ENCODE measurements around the gene RFX7.

RFX7 gene

DNA sequence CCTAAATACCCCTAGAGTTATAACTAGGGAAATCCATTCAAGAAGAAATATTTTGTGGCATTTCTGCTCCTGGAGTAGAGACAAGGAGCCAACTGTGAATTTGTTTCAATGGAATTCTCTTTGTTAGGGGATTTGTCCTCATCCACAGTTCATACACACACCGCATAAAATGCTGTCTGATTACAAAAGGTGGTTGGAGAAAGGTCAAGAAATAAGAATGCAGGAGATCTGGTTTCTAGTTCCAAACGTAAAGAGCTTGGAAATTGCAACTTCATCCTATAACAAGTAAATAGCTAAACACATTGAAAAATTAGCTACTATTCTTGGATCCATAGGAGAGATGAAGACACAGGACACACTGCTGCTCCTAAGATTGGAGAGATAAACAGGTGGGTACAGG lies 184.0 kb downstream of the RFX7 start:
- no peak overlapping the region for H3K4me3 ChIP-seq (ENCODE audit: low read depth, low read length)

DNA sequence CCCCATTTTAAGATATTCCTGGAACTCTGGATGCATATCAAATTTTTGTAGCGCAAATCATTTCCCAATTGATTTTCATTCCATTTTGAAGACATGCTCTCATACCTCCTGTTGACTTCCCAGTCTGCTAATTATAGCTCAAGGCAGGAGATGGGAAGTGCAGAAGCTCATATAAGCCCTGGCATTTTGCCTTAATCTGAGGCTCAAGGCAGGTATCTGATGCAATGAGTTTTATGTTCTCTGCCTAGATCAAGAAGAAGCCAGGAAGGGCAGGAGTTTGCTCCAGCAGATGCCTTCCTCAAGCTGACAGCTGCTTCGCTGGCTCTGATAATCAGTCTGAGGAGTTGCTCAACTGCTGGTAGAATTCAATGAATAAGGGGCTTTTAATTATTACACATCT lies 184.7 kb downstream of the RFX7 start:
- H3K4me3 ChIP-seq (ENCODE audit: low read depth, low read length) = no peak overlapping the region
- DNase-seq (ENCODE audit: low read depth) = peak; percentile 25

More for the DNA sequence above, 184.0 kb downstream of the RFX7 start:
- no peak for DNase-seq (ENCODE audit: low read depth)

DNA sequence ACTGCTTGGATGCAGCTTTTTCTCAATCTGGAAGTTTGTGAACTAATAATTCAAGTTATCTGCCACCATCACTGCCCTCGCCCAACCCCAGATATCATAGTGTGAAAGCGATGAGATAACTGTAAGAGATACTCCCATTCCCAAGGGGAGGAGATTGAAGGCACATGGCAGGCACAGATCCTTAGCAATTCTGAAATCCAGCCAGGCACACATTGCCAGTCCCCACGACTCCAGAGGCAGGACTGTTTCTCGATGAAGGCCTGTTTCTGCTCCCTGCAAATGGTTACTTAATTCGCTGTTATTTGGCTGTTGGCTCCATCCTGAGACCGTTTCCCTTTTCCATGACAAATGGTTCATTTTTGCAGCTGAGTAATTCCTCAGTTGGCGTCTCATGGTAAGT lies 187.1 kb downstream of the RFX7 start:
- no peak for DNase-seq (ENCODE audit: low read depth)
- H3K4me3 ChIP-seq (ENCODE audit: low read depth, low read length) = no peak overlapping the region

- no peak for DNase-seq (ENCODE audit: low read depth)
- H3K4me3 ChIP-seq (ENCODE audit: low read depth, low read length) = no peak overlapping the region
These were observed 190.7 kb downstream of the RFX7 start for GRCh38 chr15:56053046-56053400.

DNA sequence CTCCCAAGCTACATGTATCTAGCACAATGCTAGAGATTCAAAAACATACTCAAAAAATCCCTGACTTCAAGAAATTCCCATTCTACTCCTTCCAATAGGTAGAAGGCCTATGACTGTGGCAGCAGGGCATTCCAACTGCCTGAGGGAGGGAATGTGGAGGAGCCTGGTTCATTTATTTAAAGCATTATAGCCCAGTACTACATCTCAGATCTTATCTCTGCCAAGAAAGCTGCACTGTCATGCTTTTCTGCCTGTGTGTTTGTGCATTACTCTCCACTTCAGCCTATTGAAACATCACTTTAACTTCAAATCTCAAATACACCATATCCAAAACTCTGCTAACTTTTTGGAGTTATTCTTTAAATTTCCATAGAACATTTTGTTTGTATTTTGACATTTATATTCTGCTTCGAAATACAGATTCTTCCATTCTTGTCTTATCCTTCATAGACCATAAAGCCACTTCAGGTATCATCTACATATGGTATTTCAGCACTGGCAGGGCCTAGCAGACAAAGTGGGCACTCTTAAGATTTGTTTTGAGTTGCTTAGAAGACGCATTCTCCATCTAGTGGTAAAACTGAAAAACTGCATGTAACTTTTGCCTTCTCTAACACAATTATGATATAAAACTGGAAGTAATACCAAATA lies 191.2 kb downstream of the RFX7 start:
- peak; percentile 20 for DNase-seq (ENCODE audit: low read depth)
- H3K4me3 ChIP-seq (ENCODE audit: low read depth, low read length) = no peak overlapping the region

GRCh38 chr15:56051676-56052075 lies 192.0 kb downstream of the RFX7 start:
- no peak overlapping the region for H3K4me3 ChIP-seq (ENCODE audit: low read depth, low read length)
- no peak for DNase-seq (ENCODE audit: low read depth)

DNA sequence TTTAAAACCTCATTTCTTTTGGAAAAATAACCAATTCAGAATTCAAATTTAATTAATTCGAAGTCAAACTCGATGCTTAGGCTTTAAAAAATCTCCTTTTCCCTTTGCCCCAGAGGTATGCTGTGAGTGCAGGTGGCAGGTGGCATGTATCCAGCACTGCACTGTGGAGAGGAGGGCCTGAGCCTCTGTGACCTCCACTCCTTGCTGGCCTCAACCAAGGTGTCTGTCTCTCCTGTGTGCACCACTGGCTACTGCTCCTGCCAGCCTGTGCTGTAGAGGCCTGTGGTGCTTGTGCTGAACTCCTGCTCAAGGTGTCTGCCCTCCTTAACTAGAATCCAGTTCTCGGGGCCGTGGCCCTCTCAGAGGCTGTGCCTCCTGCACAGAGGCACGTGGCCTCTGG lies 194.1 kb downstream of the RFX7 start:
- DNase-seq (ENCODE audit: low read depth) = no peak
- H3K4me3 ChIP-seq (ENCODE audit: low read depth, low read length) = no peak overlapping the region

DNA sequence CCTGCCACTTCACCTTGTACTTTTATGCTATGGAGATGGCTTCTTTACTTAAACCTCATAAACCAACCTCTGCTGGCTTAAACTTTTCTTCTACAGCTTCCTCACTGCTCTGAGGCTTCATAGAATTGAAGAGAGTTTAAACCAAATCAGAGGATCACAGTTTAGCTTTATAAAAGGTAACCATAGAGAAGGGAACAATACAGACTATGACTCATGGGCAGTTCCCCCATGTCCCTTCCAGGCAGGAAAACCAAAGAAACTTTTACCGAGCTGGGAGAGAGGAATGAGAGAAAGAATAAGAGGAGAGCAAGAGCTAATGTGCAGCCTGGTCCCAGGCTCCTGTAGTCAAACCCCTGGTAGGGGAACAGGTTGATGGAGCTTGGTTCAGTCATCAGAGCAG lies 196.3 kb downstream of the RFX7 start:
- DNase-seq (ENCODE audit: low read depth) = no peak
- no peak overlapping the region for H3K4me3 ChIP-seq (ENCODE audit: low read depth, low read length)

DNA sequence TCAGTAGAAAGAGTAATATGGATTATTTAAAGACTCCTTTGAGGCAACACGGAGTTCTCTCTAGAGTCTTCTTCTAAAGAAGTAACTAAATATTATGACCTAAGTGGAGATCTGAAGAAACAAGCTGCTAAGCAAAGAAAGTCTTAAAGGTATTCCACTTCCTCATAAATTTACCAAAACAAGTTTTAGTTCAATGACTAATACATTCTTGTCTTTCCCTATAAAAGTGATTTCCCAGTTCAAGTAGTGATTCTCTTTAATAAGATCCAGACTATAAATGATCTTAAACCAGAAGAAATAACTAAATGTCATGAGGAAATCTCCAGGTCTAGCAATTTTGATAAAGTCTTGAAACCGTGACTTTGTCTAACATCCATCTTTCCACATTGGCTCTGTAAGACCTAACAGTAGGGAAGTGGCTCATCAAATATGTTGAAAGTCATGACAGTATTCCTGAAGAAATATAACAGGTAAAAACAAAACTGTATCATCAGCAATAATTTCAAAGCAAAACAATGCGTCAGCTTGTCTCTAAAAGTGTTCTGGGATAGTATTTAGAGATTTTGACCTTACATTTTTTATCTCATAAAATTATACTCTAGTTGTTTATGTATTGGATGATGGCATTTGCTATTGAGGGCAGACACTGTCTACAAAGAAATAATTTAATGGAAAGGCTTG lies 198.5 kb downstream of the RFX7 start:
- DNase-seq (ENCODE audit: low read depth) = no peak
- no peak overlapping the region for H3K4me3 ChIP-seq (ENCODE audit: low read depth, low read length)

DNA sequence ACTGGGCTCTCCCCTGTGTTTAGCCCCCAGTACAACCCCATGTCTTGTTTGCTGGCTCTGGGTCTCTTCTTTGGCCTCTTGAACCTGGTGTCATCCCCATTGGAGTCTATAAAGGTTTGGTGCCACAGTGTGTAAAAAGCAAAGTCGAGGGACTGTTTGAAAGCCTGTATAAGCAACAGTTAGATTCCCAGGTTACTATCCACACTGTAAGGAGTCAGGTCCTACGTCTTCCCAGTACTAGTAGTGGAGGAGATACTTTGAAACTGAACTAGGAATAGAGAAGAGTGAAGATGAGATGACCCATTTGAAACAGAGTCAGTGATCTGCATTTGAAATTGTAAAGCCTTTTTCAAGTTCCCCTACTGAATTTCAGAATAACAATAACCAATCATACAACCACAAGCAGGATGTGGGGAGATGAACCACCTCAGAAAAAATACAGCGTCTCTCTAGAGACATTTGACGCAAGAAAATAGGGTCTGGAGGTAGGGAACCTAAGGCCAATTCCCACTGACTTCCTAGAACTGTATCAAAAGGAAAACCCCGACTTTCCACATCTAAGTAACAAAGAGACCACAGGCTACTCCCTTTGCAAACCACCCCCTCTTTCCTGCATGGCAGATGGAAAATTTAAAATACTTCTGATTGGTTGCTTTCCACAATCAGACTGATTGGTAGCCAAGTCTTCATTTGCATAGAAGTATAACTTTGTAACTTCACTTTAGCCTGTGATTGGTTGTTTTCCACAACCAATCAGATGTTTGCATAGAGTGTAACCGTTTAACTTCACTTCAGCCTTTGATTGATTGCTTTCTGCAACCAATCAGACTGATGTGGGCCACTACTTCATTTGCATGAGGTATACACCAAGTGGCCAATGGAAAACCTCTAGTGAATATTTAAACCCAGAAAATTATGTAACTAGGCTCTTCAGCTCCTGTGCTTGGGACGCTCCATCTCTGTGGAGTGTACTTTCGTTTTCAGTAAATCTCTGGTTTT lies 200.4 kb downstream of the RFX7 start:
- no peak for DNase-seq (ENCODE audit: low read depth)
- no peak overlapping the region for H3K4me3 ChIP-seq (ENCODE audit: low read depth, low read length)

DNA sequence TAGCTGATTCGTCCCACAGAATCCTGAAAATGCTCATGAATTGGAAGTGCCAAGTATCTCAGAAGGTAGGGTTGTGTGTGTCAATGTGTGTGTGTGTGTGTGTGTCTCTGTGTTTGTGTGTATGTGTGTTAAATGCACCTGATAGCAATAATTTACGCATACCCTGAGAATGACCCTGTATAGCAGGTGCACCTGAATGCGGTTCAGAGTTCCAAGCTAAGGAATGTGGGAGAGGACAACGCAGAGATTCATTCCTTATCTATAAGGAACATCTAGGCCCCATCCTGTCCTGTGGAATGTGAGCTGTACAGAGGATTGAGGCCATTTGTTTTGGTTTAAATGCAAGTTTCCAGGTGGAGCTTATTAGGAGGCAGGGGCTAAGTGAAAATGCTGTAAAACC lies 201.2 kb downstream of the RFX7 start:
- DNase-seq (ENCODE audit: low read depth) = no peak
- no peak overlapping the region for H3K4me3 ChIP-seq (ENCODE audit: low read depth, low read length)

GRCh38 chr15:56042031-56042430 lies 201.6 kb downstream of the RFX7 start:
- DNase-seq (ENCODE audit: low read depth) = no peak
- H3K4me3 ChIP-seq (ENCODE audit: low read depth, low read length) = no peak overlapping the region

DNA sequence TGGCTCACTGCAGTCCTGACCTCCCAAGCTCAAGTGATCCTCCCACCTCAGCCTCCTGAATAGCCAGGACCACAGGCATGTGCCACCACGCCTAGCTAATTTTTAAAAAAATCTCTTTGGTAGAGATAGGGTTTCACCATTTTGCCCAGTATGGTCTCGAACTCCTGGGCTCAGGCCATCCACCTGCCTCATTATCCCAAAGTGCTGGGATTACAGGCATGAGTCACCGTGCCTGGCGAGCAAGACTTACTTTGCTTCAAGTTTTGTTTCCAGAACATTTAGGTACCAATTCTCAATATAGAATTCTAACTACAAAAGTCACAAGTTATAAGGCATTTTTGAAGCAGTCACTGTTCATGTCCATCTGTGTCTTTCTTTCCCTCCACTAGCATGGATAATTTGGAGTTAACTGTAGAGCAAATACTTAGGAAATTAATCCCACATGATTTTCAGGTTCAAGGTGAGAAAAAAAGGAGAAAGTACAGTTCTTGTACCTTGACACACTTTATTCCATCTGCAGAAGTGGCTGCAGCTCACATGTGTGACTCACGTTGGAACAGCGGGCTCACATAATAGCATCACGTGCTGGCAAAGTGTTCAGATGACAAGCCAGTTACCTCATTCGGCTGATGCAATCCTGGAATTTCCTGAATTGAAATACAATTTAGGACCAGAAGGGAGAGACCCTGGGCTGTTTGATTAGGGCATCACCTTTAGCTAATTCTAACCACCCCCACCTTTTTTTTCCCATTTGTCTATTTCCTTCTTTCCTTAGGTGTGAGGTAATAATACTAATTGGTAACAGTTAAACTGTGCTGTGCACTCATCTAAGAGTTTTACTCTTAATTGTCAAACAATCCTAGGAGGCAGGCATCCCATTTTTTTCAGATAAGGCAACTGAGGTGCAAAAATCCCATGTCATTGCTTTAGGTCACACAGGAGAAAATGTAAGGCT lies 203.3 kb downstream of the RFX7 start:
- DNase-seq (ENCODE audit: low read depth) = peak; percentile 85
- H3K4me3 ChIP-seq (ENCODE audit: low read depth, low read length) = no peak overlapping the region

GRCh38 chr15:56038707-56039106 lies 205.0 kb downstream of the RFX7 start:
- no peak for DNase-seq (ENCODE audit: low read depth)
- H3K4me3 ChIP-seq (ENCODE audit: low read depth, low read length) = no peak overlapping the region

DNA sequence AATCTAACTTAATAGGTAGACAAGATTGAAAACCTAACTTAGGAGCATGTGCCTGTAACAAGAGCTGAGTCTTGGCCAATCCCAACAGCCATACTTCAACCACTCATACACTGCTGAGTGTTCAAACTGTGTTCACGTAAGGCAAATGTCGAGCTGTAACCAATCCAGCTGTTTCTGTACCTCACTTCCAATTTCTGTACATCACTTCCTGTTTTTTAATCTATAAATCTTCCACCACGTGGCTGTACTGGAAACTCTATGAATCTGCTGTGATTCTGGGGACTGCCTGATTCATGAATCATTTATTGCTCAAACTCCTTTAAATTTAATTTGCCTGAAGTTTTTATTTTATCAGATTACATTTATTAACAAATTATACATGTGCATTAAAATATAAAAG lies 205.7 kb downstream of the RFX7 start:
- DNase-seq (ENCODE audit: low read depth) = peak; percentile 38

More for the DNA sequence above, 205.7 kb downstream of the RFX7 start:
- no peak overlapping the region for H3K4me3 ChIP-seq (ENCODE audit: low read depth, low read length)

Measured in skeletal muscle cell (primary cell).